ENCODE measurements around the gene GPC1. TPM values are rescaled to one million over a fixed set of nuclear protein-coding genes. Genes with fewer than 3 reads are reported as not detected.

Gene GPC1
- total and polyA plus RNA-seq, 2 donors (not counting 3 experiments of a cell fraction or from before 2014, with no cell fraction given) = 9.6 to 31.1 TPM

- ChIA-PET POLR2A (no interaction called here), CTCF (no interaction called here)
- Histone ChIP-seq H3K9me1 (replicated peaks; ENCODE audit: control insufficient read depth, extremely low read depth, insufficient read depth, low read length) (no peaks in the 10 kb centered on the region), H3K4me1 (ENCODE audit: control insufficient read depth, extremely low read depth, insufficient read depth, low read length) (no peaks in the 10 kb centered on the region), H3K9me3 (replicated peaks; ENCODE audit: control insufficient read depth, insufficient read depth, low read length) (no peaks in the 10 kb centered on the region), H3K27me3 (ENCODE audit: control insufficient read depth in 2 of 2, insufficient read depth in 2 of 2, low read length in 2 of 2) (no peaks in the 10 kb centered on the region), H2AFZ (ENCODE audit: low read depth, low read length) (no peak overlapping the region), H3K27ac (ENCODE audit: insufficient read depth, low read depth, low read length) (no peak overlapping the region), H3K4me3 (replicated peaks in 1 of 3; ENCODE audit: insufficient read depth in 1 of 3, low read depth in 1 of 3, low read length in 3 of 3) (no peak overlapping the region), H3K36me3 (ENCODE audit: control insufficient read depth in 2 of 2, extremely low read depth in 1 of 2, insufficient read depth in 2 of 2, low read length in 2 of 2) (no peaks in the 10 kb centered on the region), H3K9ac (replicated peaks; ENCODE audit: extremely low read depth, insufficient read depth, low read length) (no peak overlapping the region), H3K79me2 (ENCODE audit: control insufficient read depth, insufficient read depth, low read length) (no peaks in the 10 kb centered on the region), H4K20me1 (replicated peaks; ENCODE audit: control insufficient read depth, extremely low read depth, insufficient read depth, low read length) (no peaks in the 10 kb centered on the region), H3K4me2 (ENCODE audit: insufficient read depth, low read length) (no peak overlapping the region)
- intact Hi-C loops (cut with micrococcal nuclease) = no loop called here
- no peak for FAIRE-seq
- TF ChIP-seq EZH2 (IDR thresholded peaks at IDR 0.05; ENCODE audit: borderline replicate concordance, low read depth, low read length, severe bottlenecking) (no peak), GATA2 (IDR thresholded peaks at IDR 0.05; ENCODE audit: insufficient read depth, insufficient read length, low read depth, low read length) (no peak), MYC (IDR thresholded peaks at IDR 0.05; ENCODE audit: low read depth, low read length) (no peak), POLR2A (IDR thresholded peaks at IDR 0.05; ENCODE audit: low read depth, low read length) (no peak), CTCF (IDR thresholded peaks at IDR 0.05; ENCODE audit: extremely low read depth in 1 of 2, insufficient read depth in 1 of 2, low read depth in 1 of 2, low read length in 2 of 2) (no peak)
- dilution Hi-C loops (cut with MboI; ENCODE audit: extremely low pct_ligation_motif_present, low sequenced_read_pairs) = no loop called here
- DNase-seq (ENCODE audit: low read depth, low spot score) = no peak
- no TSS peak for BruUV-seq (replicated peaks)
Observed at GRCh38 chr2:240420206-240421104, 15.0 kb upstream of the GPC1 start.
